Activated T-cell treated with anti-CD3 and anti-CD28 coated beads for 1 hour (primary cell): Measurements from ENCODE around the gene CELF2.
A peak's percentile ranks its signal among the peaks of the same experiment; 100 is the strongest.

Experiments used
- DNase-seq: peaks from one replicate; pipeline ENCODE4 v3.0.0-alpha.2; 2020; ENCODE audit warnings: low read depth

Gene CELF2

DNA sequence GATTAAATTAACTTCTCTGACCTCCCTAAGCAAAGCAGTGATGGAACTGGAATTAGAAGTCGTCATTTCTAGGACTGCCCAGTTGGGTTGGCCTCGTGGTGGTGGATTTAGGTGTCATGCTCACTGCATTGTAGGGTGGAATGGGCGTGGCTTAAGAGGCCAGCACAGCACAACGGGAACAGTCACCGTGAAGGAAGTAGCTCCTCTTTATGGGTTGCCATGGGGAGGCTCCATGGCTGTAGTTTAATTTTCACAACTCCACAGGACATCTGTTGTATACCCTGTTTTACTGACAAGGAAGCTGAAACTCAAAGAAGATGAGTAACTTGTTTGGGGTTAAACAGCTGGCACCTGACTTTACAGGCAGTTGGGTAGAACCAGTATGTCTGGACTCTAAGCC lies 208.3 kb downstream of the CELF2 start:
- peak; percentile 33 for DNase-seq

DNA sequence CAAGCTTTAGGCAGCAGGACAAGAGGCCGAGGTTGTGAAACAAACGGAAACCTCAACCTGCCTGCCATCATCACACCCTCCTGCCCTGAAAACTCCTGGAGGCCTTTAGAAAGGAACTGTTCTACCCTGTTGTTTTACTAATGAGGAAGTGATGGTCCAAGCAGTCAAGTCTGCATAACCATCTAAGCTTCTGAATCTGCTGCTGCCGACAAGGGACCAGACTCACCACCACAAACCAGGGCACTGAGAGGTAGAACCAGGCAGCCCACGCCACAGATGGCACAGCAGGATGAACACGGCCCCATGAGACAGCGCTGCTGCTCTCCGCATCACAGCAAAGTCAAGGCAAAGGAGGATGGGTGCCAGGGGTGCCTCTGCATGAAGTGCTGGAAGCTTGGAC lies 209.4 kb downstream of the CELF2 start:
- no peak for DNase-seq

DNA sequence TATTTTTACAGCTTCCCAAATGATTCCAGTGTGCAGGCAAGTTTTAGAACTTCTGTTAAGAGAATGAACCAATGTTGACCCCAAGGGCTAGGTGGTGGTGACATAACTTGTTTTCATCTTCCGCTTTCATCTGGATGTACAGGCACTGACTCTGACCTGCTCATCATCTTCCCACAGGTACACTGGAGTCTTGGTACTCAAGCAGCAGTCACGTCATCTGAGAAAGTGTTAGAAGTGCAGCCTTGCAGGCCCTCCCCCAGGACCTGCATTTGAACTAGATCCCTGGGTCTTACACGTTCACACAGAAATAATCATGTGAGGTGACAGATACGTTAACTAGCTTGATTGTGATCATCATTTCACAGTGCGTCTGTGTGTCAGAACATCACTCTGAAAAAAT lies 212.2 kb downstream of the CELF2 start:
- no peak for DNase-seq

DNA sequence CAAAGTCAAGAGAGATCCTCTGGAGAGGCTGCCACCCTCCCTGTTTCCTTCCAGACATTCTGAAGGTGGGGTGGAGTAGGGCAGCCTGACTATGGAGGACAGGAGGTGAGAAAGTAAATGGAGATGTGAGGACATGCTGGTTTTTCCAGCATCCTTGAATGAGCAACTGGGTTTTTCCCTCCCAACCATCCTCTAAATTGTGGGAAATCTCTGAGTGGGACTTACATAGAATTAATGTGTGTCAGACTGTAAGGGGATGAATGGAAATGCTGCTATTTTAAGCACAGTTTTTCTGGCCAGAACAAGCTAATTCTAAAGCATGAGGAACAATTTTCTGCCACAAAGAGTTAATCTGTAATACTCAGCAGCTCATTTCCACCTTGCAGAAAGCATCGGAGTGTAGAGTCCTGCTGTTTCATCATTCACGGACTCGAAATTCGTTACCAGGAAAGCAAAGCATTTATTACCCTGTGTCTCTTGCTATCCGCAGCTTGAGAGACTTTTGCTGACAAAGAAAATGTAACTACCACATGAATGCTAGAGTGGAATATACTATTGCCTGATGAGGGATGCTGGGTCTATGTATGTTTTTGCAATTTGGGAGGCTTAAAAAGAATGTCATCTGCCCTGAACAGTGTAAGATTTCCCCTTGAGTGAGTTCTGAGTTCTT lies 213.0 kb downstream of the CELF2 start:
- DNase-seq: no peak

DNA sequence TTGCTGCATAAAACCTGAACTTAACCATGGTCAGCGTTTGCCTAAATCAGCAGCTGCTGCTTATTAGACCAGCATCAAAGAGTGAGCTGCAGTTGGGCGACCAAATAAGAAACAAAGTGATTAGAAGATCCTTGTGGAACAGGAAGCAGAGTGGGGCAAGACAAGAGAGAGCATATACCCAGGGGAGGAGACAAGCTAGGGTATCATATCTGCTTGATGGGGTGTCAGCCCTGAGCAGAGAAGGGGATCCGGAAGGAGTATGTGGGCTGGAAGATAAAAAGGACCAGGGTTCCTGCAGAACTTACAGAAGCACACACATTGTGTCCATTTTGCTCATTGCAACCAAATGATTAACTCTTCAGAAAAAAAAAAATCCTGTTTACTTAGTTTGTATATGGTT lies 213.6 kb downstream of the CELF2 start:
- no peak for DNase-seq

DNA sequence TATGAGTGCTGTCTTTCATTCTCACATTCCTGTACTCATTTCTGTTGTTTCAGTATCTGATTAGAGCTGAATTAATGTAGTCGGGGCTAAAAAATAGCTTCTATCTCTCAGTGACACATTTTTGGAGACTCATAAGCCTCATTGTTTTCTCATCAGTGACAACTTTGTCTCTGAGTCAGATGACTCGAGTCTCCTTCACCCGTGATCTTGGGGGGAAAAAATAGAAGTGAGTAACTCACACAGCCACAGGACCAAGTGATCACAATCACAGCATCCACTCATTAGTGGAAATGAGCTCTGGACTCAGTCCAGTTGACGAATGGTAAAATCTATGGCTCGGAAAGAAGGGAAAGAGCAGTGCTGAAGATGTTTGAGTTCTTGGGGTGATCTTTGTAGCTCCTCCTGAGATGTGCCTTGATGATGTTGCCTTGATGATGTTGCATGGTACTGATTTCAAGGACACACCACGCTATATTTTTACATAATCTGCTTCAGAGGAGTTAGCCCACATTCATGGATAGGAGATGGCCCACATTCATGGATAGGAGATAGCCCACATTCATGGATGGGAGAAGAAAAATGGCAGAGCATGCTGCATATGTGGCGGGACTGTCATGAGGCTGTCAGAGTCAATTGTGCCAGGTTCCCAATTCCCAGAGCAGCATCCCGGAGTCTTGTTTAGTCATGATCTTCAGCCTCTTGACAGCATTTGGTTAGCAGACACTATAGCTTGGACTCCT lies 214.7 kb downstream of the CELF2 start:
- no peak for DNase-seq

DNA sequence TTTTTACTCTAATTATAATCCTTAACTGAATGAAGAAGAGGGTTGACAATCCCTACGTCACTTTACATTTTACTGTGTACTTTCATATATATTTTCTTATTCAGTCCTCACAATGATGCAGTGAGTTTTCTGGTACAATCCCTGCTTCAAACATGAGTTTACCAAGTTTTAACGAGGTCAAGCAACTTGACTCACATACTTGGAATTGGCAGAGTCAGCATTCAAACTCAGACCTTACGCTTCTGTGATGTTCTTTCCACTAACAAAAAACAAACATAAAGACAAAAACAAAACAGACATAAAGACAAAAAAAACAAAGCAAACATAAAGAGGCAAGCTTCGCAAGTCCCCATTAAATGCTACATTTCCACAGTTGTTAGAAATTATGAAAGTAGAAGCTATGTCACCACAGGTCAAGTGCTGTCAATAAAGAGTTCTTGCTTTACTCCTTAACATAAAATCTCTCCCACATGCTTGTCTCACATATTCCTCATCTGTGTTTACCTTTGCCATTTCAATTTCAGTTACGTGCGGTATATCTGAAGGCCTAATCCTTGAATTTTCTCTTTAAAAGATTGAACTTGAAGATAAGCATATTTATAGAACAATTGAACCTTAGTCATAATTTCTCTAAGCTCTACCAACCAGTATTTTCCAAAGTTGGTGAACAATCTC lies 217.3 kb downstream of the CELF2 start:
- DNase-seq: no peak

DNA sequence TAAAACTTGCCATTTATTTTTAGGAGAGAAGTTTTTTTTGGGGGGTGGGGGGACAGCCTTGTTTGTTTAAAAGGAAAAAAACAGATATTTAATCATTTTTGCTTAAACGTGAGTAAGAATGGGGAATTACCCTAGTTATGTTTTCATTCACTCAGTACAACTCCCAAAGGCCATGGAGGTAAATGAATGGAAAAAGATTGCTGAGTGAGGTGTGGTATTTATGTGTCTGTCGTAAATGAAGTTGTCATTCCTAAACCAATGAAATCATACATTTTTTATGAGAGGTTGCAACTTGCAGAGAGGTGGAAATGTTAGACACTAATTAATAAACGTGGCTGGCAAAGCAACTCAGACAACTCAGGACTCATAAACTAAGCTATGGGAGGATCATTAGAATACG lies 218.1 kb downstream of the CELF2 start:
- DNase-seq: no peak

DNA sequence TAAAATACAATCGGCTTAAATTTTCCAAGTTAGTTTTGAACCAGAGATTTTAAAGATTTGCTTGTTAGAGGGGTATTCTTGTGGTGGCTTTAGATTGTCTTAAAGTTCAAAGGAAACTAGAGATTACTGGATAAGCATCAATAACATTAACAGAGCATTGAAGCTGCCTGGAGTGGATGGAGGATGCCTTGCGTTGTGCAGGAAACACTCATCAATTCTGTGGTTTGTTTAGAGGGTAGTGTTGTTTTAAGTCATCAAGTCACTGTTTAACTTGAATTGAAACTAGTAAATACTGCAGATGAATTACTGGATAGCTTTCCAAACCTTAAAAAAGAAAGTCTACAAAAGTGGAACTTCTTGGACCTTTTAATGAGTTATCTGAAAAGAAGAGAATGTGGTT lies 218.6 kb downstream of the CELF2 start:
- DNase-seq: no peak

DNA sequence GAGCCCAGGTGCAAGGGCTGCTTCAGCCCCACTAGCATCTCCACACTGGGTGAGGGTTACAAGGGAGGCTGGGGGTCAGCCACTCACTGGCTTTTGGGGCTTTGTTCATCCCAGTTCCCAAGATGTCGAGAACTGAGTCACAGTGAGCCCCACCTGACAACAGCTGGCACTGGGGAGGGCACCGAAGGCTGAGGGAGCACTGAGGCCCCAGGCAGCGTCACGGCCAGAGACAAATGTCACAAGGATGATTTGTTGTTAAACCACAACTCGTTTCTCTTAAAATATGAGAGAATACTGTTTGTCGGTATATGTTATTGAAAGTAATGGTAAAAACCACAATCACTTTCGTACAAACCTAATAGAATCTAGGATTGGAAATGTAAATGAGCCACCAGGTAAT lies 219.9 kb downstream of the CELF2 start:
- DNase-seq: no peak

DNA sequence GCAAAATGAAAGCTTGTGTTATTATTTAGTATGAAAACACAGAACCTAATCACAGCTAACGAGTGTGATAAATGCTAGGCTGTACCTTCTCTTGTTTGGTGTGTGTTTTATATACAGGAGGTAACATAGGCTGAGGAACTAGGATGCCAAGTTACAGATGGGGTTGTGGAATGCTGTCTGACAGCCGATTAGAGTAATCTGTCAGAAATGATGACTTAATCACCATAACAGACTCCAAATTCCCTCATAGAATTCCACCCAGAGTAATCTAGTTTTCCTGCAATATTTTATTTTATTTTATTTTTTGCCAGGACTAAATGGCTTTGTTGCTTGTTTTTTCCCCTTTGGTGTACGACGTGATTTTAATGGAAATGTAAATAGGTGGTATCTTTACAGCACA lies 221.2 kb downstream of the CELF2 start:
- no peak for DNase-seq

DNA sequence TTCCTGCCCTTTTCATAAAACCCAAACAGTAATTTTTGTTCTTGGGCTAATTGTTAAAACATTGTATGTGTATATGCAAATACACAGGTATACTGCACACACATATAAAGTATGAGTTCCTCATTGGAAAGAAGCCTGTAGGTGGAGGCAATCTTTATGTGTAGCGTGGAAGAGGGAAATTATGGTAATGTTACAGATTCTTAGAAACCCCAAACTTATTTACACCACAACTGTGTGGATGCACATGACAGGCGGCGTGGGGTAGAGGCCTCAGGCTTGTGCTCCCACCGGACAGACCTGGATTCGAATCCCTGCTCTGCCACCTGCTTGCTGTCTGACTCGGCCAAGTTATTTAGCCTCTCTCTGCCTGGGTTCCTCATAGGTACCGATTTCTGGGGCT lies 223.0 kb downstream of the CELF2 start:
- DNase-seq: no peak

DNA sequence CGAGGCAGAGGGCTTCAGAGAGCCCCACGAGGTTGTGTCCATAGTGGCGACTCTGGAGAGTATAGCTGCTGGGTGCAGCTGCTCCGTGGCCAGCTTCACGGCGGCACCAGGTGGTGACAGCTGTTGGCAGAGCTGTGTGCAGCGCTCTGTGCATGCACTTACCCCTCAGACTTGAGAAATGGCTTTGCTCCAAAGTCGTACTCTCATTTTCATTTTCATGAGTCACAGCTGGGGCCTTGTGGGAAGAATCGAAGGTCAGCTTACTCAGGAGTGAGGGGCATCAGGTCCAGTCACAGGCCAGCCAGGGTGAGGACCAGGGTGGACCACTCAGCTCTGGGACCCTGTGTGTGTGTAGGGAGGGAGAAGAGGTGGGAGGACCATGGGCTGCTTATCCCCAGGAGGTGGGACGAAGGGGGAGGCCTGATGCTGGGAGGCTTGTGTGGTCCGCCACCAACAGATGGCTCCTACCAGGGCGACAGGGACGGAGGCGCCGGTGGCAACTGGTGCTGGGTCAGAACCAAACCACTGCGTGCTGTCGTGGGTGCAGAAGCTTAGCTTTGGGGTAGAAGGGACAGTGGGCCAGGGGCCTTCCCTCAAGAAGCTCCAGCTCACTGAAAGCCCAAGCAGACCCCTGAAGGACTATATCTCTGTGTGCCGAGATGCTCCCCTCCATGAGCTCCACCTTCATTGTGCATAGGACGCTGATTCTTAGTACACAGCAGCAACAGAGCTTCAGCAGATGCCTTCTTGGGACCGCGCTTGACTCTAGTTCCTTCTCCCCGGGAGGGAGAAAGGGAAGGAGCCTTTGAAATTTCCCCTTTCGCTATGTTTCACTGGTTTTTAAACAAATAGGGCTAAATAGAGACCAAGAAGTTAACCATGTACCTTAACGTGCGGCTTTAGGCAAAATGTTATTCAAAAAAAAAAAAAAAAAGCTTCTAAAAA lies 225.0 kb downstream of the CELF2 start:
- DNase-seq: no peak

DNA sequence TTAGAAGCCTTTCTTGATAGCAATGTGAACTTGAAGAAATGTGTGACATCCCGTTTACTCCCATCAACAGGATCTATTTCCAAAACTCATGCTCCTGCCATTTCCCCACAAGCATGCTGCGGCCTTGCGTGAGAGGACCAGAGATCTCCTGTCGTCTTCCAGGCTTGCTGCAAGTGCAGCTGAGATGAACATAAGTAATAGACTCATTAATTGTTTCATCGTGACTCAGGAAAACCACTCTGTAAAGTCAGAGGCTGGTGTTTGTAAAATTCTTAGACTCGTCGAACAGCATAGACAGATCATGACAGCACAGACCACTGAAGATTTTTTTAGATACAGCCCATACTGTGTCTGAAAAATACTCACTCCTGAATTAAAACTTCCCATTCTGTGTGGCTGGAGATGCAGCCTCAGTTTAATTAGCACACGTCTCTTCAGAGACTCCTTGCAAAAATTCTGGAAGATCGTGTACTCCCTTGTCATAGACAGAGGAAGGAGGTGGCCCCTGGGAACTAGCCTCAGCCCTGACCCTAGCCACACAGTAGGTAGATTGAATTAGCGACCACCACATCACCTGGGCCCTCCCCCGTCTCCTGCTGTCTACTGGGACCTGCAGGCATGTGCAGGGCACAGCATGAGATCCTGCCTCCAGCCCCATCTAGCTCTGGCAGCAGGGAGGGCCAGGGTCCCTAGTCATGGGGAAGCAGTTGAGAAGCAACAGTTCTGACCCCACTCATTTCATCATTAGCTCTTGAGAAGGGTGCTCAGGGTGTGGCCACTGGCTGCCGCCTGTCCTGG lies 226.0 kb downstream of the CELF2 start:
- no peak for DNase-seq

DNA sequence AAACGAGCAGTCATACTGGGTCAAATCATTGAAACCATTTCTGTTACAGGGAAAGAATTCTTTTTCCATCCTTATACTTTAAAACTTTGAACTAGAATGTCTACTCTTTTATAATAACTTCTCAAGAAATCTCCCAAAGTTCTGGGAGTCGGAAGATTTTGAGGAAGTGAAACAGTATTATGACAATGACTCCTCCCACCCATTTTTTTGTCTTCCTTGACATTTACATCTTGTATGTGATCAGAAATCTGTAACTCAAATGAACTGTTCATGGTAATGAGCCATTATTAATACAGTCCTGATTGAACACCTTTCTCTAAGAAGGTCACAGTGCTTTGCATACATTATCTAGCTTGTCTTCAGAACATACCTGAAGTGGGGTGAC lies 227.4 kb downstream of the CELF2 start:
- no peak for DNase-seq

DNA sequence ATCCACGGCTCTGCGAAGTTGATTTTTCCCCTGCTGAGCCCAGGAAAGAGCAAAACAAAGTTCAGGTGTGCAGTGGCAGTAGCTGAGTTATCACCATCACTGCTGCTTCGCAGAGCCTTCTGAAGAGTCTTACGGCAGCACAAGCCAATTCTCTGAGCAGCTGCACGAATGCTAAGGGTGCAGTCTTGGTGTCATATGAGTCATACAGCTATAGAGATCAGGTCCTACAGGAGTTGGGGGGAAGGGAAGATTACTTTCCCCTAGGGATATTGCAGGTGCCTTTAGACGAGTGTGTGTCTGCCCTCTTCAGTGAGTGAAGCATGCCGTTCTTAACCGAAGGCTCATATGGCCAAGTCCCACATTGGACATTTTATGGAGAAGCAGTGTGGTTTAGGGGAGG lies 227.8 kb downstream of the CELF2 start:
- DNase-seq: no peak

DNA sequence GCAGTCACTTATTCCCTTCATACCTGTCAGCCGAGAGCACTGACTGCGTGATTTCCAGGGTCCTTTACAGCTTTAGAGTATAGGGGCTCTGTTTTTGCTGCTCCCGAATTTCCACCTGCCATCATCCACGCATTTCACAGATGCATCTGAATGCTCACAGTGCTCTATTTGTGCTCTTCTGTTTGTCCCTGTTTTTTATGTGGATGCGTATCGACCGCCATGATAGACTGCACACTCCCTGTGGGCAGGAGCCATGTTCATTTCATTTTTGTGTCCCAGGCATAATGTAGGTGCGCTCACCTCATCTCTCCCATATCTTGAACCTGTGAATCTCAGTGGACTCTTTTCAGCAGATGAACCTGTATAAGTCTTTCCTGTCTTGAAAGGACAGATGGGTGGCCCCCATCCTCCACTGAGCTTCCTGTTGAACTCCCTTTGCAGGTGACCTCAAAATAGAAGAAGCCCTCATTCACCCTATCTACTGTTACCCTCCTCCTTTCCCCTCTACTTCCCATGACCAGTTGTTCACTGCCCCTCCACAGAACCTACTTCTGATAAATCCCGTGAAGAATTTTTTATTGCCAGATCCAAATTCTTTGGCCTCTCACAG lies 228.4 kb downstream of the CELF2 start:
- no peak for DNase-seq

DNA sequence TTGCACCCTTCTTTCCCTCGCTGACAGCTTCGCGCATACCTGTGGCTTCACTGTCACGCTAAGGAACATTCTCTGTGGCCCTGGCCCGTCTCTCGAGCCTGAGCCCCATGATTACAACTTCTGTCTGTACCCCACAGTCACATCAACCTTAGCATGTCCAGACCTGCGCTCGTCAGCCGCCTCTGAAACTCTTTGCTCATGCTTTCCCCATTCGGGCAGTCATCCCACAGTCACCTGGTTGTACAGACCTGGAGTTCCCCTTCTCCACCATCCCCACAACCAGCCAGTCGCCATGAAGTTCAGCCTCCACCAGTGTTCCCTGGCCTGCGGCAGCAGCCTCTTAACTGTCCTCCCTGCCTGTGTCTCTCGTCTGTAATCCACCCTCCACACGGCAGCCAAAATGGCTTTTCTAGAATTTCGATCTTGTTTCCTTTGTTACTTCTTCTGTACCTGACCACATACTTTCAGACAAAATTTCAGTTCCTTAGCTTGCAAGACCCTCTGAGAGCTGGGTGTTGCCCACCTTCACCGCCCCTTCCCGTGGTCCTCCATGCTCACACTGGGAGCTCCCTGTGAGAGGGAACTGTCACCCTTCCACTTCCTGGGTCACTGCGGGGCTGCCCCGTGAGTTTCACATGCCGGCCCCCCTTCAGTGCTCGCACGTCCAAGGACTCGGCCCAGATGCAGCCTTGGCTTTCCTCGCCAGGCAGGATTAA lies 229.2 kb downstream of the CELF2 start:
- no peak for DNase-seq

DNA sequence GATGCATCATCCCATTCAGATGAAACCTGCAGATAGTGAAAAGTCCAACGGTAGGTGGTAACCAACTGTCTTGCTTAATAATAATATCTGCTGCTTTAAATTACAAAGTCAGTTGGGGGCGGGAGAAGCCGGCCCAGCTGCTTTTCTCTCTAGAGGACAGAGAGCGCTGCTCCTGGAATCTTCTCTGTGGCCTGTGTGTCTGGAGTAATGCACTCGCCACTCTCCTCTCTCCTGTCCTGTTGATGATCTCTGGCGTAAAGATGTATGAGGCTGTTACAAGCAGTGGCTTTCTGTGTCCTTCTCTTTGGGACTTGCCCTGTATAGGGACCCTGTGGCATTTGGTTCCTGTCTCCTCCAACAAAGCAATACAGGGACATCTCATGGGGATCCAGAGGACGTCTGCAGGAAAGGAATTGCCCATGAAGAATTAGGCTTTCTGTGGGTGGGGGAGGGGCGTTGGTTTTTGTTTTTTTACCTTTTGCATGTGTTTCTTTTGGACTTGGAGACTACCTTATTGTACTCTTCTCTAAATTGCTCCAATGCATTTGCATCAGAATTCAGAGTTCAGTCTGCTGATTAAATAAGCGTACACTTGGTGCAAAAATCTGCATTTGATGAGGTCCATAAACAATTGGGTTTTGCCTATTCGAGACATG lies 231.6 kb downstream of the CELF2 start:
- no peak for DNase-seq

DNA sequence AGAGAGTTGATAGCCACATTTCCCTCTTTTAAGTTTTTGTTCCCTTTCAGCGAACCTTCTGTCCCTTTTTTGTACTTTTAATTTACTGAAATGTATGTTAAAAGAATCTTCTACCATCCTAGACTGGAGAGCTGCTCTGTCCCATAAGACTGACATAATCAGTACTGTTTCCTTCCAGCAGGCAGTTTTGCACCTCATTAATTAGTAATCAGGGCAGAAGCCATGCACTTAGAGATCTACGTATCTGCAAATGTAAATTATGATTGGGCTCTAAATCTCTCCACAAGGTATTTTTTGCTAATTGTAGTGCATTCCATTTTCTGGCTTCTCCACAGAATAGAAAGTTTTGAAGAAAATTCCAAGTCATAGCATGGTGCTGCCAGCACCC lies 232.1 kb downstream of the CELF2 start:
- no peak for DNase-seq
